NOMO-1 treated with dmso at 0.1 percent for 144 hours (cell line): Measurements from ENCODE around the gene TCP11L2.

Source experiments
- DNase-seq: peaks from one replicate; lab custom pipeline; 2025; ENCODE audit not compliant: unreplicated experiment; lab: John Stamatoyannopoulos, UW

TCP11L2 gene

GRCh38 chr12:106302401-106303201 is at the start of gene TCP11L2:
TSS of gene TCP11L2 (plus strand) at chr12:106302733. CDS start at chr12:106311076, 8,343 bp downstream.
- peak; percentile 49 for DNase-seq

- no peak for DNase-seq
Observed at GRCh38 chr12:106254724-106255123, 47.8 kb upstream of the TCP11L2 start.

- DNase-seq = no peak
Observed at GRCh38 chr12:106255493-106255892, 47.0 kb upstream of the TCP11L2 start.

GRCh38 chr12:106255952-106256351 is 46.6 kb upstream of the TCP11L2 start:
- no peak for DNase-seq

- DNase-seq = no peak
Observed at GRCh38 chr12:106256524-106256923, 46.0 kb upstream of the TCP11L2 start.

- DNase-seq = no peak
Observed at GRCh38 chr12:106258226-106258625, 44.3 kb upstream of the TCP11L2 start.

- no peak for DNase-seq
Observed at GRCh38 chr12:106258935-106259334, 43.6 kb upstream of the TCP11L2 start.

- no peak for DNase-seq
Observed at GRCh38 chr12:106265116-106265515, 37.4 kb upstream of the TCP11L2 start.

GRCh38 chr12:106267535-106267934 is 35.0 kb upstream of the TCP11L2 start:
- DNase-seq = no peak

GRCh38 chr12:106269150-106269771 is 33.3 kb upstream of the TCP11L2 start:
- DNase-seq = no peak

GRCh38 chr12:106271575-106272505 is 30.7 kb upstream of the TCP11L2 start:
- DNase-seq = no peak

- DNase-seq = no peak
Observed at GRCh38 chr12:106273491-106273890, 29.0 kb upstream of the TCP11L2 start.

- no peak for DNase-seq
Observed at GRCh38 chr12:106274012-106274411, 28.5 kb upstream of the TCP11L2 start.

GRCh38 chr12:106274575-106275121 is 27.9 kb upstream of the TCP11L2 start:
- DNase-seq = no peak

GRCh38 chr12:106275458-106275857 is 27.1 kb upstream of the TCP11L2 start:
- no peak for DNase-seq

GRCh38 chr12:106276032-106276740 is 26.3 kb upstream of the TCP11L2 start:
- no peak for DNase-seq

- DNase-seq = no peak
Observed at GRCh38 chr12:106280106-106280505, 22.4 kb upstream of the TCP11L2 start.

- no peak for DNase-seq
Observed at GRCh38 chr12:106281056-106281782, 21.3 kb upstream of the TCP11L2 start.

GRCh38 chr12:106281804-106282203 is 20.7 kb upstream of the TCP11L2 start:
- DNase-seq = no peak
